HL-60 (cell line): ENCODE data around the gene RBBP9.

Source experiments
- DNase-seq, 2 experiments: peaks; one replicate each; pipeline ENCODE4 v3.0.0-alpha.2; 2010 to 2020; ENCODE audit warnings: low read depth in 1 of 2, low spot score in 1 of 2
- H3K27ac ChIP-seq: fragments of 250-450 bp; sonication (Bioruptor Pico); replicated peaks from 2 replicates; pipeline ENCODE4 v1.5.1; 2020; ENCODE audit warnings: mild to moderate bottlenecking, moderate library complexity
- H3K27me3 ChIP-seq: fragments of 250-450 bp; sonication (Bioruptor Pico); 2 replicates; pipeline ENCODE4 v1.5.1; 2021; ENCODE audit warnings: mild to moderate bottlenecking, moderate library complexity; ENCODE audit not compliant: insufficient read depth, poor library complexity, severe bottlenecking
- H3K4me3 ChIP-seq: replicated peaks from 2 replicates; pipeline ENCODE4 v1.5.1; 2011; ENCODE audit warnings: mild to moderate bottlenecking, control low read depth, low read length; ENCODE audit not compliant: insufficient read depth
- GABPA ChIP-seq: IDR thresholded peaks from 2 replicates; pipeline ENCODE4 v1.6.1; 2012; ENCODE audit warnings: low read depth
- POLR2AphosphoS5 ChIP-seq: IDR thresholded peaks from 2 replicates; pipeline ENCODE4 v1.6.1; 2012; ENCODE audit warnings: low read depth
- REST ChIP-seq: IDR thresholded peaks from 2 replicates; pipeline ENCODE4 v1.6.1; 2012; ENCODE audit warnings: low read depth; ENCODE audit not compliant: insufficient replicate concordance
- SPI1 ChIP-seq: IDR thresholded peaks from 2 replicates; pipeline ENCODE4 v1.6.1; 2012; ENCODE audit warnings: low read depth, mild to moderate bottlenecking, borderline replicate concordance
- TF ChIP-seq, protein P1 (sequence below): IDR thresholded peaks from one replicate; pipeline ENCODE4 v1.5.1; 2011; ENCODE audit warnings: low read length, control low read depth, inconsistent platforms; ENCODE audit not compliant: insufficient read depth

The RBBP9 gene

DNA sequence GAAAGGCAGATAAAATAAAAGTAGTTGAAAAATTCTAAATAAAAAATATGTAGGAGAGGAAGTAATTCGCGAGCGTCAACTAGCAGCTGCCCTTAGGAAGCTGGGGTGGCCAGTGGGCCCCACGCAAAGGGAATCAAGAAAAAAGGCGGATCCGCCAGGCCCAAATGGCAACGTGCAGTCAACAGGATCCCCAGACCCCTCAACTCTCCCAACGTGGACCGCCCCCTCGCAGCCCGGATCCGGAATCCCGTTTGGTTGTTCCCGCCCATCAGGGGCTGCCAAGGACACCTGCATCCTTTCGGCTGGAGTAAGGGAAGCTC is 30.5 kb downstream of the RBBP9 start:
- H3K4me3 ChIP-seq, result peak overlapping the region; percentile 98
- TF ChIP-seq GABPA (no peak), REST (no peak), SPI1 (no peak), POLR2AphosphoS5 (no peak)
- TF ChIP-seq, protein P1, sequence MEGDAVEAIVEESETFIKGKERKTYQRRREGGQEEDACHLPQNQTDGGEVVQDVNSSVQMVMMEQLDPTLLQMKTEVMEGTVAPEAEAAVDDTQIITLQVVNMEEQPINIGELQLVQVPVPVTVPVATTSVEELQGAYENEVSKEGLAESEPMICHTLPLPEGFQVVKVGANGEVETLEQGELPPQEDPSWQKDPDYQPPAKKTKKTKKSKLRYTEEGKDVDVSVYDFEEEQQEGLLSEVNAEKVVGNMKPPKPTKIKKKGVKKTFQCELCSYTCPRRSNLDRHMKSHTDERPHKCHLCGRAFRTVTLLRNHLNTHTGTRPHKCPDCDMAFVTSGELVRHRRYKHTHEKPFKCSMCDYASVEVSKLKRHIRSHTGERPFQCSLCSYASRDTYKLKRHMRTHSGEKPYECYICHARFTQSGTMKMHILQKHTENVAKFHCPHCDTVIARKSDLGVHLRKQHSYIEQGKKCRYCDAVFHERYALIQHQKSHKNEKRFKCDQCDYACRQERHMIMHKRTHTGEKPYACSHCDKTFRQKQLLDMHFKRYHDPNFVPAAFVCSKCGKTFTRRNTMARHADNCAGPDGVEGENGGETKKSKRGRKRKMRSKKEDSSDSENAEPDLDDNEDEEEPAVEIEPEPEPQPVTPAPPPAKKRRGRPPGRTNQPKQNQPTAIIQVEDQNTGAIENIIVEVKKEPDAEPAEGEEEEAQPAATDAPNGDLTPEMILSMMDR, result no peak
- DNase-seq, result no peak
- no peak overlapping the region for H3K27ac ChIP-seq
- no peaks in the 10 kb centered on the region for H3K27me3 ChIP-seq

DNA sequence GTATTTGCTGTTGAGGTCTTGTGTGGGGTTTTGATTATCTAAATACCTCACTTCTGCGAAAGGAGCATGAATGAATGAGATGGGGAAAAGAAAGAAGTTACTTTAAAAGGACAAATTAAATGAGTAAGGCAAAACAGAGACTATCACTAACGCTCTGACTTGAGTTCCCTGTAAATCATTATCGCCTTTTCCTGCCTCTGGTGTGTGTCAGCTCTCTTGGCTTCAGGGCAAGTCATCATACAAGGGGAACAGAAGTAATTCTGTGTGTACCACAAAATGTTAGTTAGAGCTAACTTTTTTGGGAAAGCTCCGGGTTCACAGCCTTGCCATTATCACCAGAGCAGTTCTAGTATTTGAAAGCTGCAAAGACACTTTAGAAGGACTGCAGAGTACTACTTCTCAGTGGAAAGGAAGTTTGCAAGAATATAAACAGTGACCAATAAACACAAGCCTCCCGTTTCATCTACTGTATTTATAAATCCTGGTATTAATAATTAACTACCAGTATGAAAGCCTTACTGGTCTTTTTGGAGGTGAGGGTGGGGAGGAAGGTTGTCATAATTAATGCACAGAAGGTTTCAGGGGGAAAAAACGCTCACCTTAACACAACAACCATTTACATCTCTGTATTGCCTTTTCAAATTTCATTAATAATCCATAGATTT is 31.4 kb downstream of the RBBP9 start:
- H3K27me3 ChIP-seq, result no peaks in the 10 kb centered on the region
- H3K27ac ChIP-seq, result no peak overlapping the region
- H3K4me3 ChIP-seq, result no peak overlapping the region
- TF ChIP-seq, protein P1, result no peak
- TF ChIP-seq REST, result no peak
- TF ChIP-seq GABPA, result no peak
- TF ChIP-seq SPI1, result no peak
- TF ChIP-seq POLR2AphosphoS5, result no peak
- no peak for DNase-seq

DNA sequence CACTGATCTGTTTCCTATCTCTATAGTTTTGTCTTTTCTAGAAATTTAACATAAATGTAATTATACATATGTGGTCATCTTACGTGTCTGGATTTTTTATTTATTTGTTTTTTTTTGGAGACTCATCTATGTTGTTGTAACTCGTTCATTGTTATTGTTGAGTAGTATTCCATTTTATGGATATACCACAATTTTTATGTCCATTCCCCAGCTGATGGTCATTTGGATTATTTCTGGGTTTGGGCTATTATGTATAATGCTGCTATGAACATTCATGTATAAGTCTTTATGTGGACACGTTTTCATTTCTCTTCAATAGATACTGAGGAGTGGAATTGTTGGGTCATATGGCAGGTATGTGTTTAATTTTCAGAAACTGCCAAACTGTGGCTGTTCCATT is 40.4 kb downstream of the RBBP9 start:
- H3K4me3 ChIP-seq, result no peak overlapping the region
- H3K27me3 ChIP-seq, result no peaks in the 10 kb centered on the region
- H3K27ac ChIP-seq, result no peak overlapping the region
- no peak for DNase-seq
- TF ChIP-seq GABPA (no peak), SPI1 (no peak), REST (no peak), POLR2AphosphoS5 (no peak)
- TF ChIP-seq, protein P1, result no peak
